Stimulated activated CD4-positive, alpha-beta T cell treated with anti-CD3 and anti-CD28 coated beads, TNF-alpha, amount 100 ng/mL, for 24 hours (primary cell): ENCODE data around the gene LRRC8C.

Experiments used
- DNase-seq, 3 experiments: peaks; one replicate each; pipeline ENCODE4 v3.0.0-alpha.2; 2020; ENCODE audit warnings: low read depth in 3 of 3

LRRC8C gene

DNA sequence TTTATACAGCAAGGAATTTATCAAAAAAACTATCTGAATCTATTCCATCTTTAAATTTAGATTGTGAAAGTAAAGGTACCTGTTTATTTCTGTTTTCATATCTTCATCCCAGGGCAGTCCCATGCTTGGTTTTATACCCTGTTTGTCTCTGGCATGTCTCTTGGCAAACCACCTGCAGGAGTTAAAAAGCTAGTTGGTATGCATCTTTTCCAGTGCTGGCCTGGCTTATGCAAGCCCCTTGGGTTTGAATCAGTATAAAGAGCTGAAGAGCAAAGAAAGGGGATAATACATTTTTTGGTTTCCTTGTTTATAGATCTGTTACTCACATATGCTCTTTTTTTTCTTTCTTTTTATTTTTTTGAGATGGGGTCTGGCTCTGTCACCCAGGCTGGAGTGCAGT is 37.8 kb downstream of the LRRC8C start:
- no peak for DNase-seq

DNA sequence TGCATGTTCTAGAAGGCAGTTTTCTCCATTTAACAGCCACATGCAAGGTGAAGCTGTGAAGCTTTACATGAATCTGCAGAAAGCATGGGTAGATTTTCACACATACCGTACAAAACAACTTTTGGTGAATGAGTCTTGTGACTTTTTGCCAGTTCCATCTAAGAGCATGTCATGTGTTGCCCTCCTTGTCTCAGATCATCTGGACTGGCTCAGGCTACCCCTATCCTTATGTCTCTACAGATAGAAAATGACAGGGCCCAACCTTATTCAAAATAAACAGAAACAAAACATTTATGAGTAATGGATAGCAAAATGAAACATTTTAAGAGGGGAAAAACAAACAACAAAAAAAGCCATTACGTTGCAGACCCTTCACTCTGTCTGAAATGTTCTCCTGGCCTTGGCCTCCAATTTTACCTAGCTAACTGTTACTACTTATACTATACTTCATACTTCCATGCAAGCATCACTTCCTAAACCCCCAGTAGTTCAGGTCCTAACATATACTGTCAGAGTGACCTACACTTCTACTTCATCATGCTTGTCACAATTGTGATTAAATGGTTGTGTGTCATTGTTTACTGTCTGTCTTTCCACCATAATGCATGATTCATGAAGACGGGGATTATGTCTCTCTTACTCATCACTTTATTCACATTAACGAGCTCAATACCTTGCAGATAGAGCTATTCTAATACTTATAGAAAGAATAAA is 39.0 kb downstream of the LRRC8C start:
- DNase-seq: no peak

DNA sequence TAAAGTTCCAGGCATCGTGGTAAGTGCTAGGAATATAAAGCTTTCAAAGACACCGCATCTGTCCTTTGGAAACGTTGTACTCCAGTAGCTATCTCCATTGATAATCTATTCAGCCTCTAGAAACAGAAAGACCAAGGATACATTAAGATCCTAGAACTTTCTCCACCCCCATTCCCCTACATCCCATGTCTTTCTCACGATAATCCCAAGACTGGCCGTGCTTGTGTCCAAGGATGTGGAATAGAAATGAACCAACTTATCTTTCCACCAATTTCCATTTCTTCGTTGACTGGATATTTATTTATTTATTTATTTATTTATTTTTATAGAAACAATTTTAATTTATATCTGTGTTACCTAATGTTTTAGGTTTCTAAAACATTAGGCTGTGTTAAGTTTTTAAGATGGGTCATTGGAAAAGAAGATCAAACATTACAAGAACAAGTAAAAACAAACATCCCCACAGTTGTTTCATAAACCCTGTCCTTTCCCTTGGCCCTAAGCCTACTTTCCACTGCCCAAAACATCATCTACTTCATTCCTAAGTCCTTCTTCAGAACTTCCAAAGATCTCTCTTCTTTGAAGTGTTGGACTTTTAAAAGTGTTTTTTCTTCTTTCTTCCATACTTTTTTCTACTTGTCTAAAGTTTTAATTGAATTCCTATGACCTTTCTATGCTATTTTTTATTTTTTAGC is 39.7 kb downstream of the LRRC8C start:
- no peak for DNase-seq

DNA sequence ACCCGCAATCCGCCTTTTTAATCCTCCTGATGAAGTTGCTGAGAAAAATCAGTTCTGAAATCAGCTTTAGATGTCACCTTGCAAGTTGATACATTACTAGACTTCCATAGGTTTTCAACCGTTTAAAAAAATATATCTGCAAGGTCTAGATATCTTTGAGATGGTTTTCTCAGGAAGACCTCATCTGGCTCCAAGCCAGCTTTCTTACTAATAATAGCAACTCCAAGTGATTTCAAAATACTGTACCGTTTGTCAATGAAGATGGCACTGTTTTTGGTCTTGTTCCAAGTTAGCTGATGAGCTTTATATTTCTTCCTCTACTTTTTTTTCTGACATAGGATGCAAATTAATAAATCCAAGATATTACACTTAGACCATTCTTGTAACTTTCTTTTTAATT is 40.3 kb downstream of the LRRC8C start:
- no peak for DNase-seq

DNA sequence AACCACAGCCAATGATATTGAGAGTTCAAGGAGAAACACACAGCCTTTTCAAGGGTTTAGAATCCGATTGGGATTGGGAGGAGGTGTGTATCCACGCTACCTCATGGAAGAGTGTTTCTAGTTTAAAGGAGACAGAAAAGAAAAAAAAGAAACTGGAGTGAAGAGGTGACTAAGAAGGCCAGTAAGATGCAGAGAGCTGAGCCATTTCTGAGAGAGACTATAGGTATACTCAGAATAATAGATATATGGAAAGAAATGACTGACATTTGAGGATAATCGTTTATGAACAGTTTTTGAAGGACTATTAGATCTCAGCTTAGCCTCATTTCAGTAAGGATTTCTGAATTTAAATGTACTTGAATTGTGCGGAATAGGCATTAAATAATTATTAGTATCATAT is 42.8 kb downstream of the LRRC8C start:
- DNase-seq: no peak

DNA sequence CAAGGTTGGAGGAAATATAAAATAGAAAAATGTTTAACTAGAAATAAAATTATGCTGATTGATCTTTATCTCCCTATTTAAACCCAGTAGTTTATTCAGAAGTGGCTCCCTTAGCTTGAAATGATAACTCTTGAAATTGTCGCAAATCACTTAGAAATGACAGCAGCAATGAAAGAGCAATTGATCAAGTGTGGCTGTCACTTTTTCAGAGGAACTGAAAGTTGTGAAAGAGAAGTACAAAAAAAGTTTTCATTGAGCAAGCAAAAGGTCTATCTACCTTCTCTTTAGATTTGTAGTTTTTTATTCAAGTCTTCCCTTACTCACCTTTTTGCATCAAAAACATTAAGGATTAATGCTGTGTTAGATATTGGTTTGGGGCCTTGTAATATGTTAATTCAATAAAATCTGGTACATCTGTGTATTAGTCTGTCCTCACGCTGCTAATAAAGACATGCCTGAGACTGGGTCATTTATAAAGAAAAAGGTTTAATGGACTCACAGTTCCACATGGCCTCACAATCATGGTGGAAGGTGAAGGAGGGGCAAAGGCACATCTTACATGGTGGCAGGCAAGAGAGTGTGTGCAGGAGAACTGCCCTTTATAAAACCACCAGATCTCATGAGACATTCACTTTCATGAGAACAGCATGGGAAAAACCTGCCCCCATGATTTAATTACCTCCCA is 48.3 kb downstream of the LRRC8C start:
- no peak for DNase-seq

DNA sequence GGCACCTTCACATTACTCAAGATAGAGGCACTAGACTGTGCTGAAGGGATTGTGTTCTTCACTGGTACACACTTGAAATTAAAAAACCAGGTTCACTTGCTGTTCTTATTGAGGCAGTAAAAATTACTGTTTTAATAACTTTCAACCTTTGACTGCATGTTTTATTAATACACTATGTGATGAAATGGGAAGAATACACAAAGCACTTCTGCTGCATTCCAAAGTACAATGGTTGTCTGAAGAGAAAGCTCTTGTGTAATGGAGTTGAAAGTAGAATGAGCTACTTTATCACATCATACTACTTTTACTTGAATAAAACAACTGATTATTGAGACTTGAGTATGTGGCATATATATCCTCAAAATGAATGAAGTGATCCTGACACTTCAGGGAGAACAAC is 49.7 kb downstream of the LRRC8C start:
- no peak for DNase-seq

DNA sequence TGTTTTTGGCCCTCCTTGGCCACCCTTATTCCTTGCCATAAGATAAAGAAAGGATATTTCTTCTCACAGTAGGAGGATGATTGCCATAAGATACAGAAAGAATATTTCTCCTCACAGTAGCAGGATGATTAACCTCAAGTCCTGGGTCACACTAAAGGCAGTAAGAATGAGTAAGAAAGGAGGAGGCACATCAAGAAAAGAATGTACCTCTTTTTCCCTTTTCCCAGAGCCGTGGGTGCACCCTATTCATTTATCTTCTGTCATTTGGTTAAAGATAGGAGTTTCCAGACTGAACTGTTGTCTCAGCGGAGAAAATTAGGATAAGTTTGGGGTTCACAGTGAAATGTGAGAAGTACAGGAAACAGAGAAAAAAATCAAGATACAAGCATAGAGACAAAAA is 52.5 kb downstream of the LRRC8C start:
- DNase-seq: no peak

DNA sequence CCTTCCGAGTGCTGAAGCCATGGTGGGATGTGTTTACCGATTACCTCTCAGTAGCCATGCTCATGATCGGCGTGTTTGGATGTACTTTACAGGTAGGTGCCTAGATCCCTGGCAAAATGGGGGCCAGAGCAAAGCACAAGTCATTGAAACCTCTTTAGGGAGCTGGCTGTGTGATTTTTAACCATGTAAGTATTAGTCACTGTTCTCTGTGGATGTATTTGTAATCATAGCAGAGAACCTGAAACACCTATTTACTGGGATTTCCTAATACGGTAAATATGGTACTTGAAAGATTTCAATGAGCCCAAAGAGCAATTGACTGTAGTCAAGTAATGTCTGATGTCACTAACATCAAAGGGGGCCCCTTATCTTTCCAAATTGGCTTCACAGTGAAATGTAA is 53.6 kb downstream of the LRRC8C start:
- no peak for DNase-seq

DNA sequence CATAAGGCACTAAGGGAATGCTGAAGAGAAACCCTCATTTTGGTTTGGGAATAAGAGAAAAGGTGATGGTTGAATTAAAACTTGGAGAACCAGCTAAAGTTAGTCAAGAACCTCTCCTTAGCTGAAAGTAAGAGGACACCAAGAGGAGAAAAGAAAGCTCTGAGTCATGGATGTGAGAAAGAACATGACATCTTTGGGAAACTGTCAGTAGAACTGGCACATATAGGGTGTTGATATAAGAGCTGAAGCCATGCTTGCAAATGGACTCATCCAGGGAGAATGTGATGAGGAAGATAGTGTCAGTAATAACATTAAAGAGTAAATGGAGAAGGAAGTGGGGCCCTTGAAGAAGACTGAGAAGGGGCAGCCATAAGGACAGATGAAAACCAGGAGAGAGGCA is 54.3 kb downstream of the LRRC8C start:
- DNase-seq: no peak

DNA sequence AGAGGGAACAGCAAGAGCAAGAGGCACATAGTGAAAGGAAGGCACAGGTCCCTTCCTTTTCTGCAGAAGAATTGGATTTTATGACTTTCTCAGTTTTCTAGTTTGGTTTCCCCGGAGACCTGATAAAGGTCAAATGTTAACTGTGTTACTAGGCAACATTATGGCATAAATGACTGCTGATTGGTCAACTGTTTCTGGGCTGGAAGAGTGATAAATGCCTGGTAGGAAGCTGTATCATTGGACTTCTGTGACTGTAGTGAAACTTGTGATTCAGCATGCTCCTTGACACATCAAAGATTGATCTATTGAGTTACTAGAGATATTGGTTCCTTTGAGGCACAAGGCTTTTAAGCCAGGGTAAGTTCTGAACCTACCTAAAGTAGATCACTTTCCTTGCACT is 55.7 kb downstream of the LRRC8C start:
- DNase-seq: no peak

DNA sequence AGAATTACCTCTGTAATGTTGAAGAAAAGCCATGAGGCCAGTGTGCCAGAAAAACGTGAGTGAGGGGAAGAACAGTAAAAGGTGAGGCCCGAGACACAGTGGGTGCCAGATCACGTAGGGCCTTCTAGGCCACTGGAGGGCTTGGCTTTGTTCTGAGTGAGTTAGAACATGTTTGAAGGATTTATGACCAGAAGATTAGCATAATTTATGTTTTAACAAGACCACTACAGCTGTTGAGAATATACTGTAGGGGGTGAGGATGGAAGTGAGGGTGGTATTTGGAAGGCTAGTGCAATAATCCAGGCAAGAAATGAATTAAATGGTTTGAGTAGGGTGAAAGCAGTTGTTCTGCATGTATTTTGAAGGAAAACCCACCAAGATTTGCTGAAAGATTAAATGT is 56.3 kb downstream of the LRRC8C start:
- no peak for DNase-seq

DNA sequence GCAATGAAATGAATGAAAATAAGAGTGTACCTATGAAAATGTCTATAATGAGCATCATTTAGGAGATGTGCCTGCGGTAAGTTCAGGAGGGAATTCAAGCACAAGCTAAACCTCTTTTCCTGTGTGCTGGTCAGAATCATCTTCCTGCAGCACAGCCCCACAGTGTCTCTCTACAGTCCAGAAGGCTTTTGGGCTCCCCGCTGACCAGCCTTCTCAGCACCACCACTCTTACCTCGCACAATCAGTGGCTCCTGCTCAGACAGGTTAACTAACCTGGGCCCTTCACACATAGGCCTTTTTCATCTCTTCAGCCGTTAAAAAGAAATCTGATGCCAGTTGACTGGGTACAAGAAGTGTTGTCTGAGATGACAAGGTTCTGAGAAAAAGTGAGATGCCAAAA is 57.7 kb downstream of the LRRC8C start:
- DNase-seq: no peak

DNA sequence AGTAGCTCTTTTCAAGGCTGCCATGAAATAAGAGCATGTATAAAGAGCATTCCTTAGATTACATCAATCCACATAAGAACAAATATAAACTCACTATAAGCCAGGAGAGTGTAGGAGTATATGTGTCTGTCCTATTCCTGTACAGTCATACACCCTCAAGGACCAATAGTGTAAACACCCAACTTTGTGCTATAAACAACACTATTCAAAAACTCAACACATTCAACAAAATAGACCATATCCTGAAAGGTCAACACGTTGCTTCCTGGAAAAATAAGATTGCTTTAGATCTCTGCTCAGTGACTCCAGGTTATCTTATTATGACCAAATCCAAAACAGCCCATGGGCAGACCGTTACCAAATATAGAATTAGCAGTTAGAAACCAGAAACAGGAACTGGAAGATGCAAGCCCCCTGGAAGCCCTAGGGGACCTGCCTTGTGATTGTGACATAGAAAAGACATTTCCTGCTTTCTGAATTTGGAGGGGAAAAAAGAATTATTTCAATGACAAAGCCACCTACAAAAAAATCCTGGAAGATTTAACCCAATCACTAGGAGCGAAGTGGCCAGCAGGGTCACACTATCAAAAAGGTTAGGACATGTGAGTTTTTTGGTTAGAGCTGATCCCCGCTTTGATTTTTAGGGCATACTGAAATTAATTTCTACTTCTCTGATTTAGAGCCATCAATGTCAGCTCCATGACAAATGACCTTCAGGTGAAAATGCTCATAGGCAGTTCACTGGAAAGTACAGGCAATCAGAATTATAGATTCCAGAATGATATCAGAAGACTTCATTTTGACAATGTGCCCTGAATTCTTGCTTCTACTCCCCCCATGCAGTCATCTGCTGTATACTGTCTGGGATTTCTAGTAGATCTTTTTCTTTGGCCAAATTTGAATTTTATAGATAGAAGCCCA is 59.9 kb downstream of the LRRC8C start:
- no peak for DNase-seq

DNA sequence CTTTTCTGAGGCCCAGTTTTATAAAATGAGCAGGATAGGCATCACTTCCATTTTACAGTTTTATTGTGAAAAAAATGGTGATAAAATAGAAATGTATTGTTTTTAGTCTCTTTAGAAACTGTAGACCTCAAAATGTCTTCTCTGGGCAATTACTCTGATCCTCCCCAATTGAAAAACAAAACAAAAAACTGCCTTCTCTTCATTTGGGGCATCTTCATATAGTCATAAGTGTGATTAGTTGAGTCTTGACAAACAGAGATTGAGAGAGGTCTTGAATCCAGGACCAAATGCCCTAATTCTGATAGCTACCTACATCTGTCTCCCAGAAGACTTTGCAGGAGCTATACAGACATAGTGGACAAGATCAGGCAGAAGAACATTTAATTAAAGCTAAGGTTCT is 62.9 kb downstream of the LRRC8C start:
- DNase-seq: no peak

DNA sequence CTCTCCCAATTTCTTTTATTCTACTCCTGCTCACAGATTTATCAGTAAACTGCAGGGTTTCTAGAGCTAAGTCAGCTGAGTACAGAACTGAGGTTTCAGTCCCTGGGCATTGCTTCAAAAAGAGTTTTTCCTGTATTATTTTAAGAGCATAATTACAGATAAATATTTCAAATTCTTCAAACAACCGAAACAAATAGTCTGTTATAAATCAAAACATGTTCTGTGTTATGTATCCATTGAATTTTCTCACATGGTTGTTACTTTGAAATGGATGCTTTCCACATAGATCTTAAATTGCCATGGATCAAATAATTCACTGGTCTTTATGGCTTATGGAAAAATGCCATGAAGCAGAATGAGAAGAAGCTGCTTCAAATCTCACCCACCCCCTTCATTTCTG is 64.5 kb downstream of the LRRC8C start:
- DNase-seq: no peak

DNA sequence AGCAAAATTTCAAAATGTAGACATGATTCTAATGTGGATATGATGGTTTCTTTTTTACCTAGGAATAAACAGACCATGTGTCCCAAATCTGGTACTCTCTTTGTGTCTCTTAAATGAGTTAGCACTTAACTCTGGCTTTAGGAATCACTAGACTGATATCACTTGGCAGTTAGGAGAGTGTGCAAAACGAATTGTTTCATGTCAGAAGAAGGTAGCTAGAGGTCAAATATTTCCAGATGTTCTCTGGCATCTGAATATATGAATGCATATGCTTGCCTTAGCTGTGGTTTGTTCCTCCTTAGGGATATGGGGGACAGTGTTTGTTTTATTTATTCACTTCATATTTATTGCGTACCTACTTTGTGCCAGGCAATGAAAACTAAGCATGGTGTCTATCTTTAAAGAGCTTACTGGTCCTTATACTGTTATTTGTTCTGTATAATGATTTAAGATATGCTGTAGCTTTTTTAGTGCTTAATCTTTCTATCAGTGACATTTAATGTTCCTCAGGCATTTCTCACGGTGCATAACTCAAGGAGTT is 65.2 kb downstream of the LRRC8C start:
- DNase-seq: no peak

DNA sequence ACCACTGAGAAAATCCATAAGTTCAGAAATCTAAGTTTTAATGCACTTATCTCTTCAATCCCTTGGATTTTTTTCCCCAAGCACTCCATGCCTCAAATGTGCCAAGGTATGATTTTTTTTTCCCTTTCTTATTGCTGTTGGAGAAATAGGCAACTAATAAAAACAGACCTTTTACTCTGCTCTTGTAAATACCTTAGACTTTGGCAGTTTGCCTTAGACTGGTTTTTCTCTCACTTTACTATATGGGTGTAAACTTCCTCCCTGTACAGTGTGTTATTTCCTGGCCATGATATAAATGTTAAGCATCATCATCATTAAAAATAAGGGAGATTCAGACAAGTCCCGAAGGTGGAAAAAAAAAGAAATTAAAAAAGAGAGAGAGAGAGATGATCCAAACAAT is 65.7 kb downstream of the LRRC8C start:
- DNase-seq: no peak

DNA sequence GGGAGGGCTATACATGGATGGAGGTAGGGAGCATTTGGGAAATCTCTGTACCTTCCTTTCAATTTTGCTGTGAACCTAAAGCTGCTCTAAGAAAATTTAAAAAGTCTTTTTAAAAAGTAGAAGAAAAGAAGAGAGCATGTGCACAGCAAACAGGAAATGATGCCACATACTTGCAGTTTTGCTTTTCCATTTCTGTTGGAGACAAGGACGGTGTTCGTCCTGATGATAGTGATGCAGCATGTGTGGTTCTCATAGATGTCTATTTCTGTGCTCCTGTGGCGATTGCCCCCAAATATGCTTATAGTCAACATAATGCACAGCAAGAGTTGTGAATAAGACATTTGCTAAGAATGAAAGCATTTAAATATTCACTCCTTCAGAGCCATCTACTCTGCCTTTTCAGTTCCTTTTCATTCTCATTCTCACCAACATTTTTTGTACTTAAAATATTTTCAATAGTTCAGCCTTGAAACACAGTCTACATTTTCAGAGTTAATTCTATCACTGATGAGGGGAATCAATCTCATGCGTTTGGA is 66.6 kb downstream of the LRRC8C start:
- DNase-seq: no peak

DNA sequence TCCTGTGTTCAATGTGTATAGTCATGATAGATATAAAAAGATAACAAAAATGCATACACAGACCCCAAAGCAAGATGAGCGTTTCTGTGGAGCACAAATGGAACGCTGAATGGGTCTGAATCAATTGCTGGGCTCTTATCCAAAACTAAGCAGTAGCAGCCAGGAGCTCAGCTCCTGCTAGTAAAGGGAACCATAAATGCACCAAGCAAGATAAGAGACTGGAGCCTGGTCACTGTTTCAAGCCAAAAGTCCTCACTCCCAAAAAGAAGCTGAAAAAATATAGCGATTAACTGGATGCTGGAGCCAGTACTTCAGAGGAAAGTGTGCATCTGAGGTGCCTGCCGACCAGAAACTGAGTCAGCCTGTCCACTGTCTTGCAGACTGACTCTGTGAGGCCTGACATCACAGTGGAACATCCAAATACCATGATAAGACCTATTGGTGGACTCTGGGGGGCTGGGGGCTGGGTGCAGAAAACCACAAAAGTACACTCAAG is 68.9 kb downstream of the LRRC8C start:
- DNase-seq: peak in 1 of 3 experiments; percentile 45

DNA sequence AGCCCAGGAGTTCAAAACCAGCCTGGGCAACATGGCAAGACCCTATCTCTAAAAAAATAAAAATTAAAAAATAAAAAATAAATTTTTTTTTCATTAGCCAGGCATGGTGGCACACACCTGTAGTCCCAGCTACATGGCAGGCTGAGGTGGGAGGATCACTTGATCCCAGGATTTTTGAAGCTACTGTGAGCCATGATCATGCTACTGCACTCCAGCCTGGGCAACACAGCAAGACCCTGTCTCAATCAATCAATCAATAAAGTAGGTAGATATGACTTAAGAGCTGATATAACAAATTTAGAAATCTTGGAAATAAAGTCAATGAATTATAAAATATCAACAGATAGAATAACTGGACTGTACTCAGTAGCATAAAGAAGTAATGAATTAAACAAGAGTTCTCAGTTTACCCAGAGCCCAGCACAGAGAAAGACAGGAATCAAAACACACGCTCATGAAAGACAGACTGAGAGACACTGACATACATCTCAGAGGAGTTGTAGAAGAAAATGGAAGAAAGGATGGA is 69.7 kb downstream of the LRRC8C start:
- no peak for DNase-seq
